Lung (tissue), 12 donors: ENCODE data around the gene FAM24A. TPM values are rescaled to one million over a fixed set of nuclear protein-coding genes. Genes with fewer than 3 reads are reported as not detected.

Experiments used
- ATAC-seq: fragments of 200-7000 bp; cut with Tn5 transposase; one replicate; pipeline ENCODE4 v1.9.1; 2020; ENCODE audit warnings: moderate number of reproducible peaks; ENCODE audit not compliant: insufficient read depth, low FRiP score
- DNase-seq, 3 donors: peaks; one replicate each; pipeline ENCODE4 v3.0.0-alpha.2; 2013 to 2017
- H3K27ac ChIP-seq, 2 donors: one replicate each; pipeline ENCODE4 v1.5.1; 2013; ENCODE audit warnings: mild to moderate bottlenecking in 2 of 2, moderate library complexity in 2 of 2, control low read depth in 1 of 2, inconsistent platforms in 1 of 2, low read depth in 1 of 2, low read length in 1 of 2
- H3K27me3 ChIP-seq, 3 donors: one replicate each; pipeline ENCODE4 v1.5.1; 2013; ENCODE audit warnings: low read length in 2 of 3; ENCODE audit not compliant: control insufficient read depth in 3 of 3, insufficient read depth in 3 of 3
- H3K36me3 ChIP-seq, 4 donors: one replicate each; pipeline ENCODE4 v1.5.1; 2013; ENCODE audit warnings: low read length in 4 of 4, mild to moderate bottlenecking in 1 of 4, moderate library complexity in 1 of 4; ENCODE audit not compliant: control insufficient read depth in 4 of 4, insufficient read depth in 4 of 4
- H3K4me1 ChIP-seq, 5 donors: one replicate each; pipeline ENCODE4 v1.5.1; 2013; ENCODE audit warnings: low read length in 5 of 5, mild to moderate bottlenecking in 2 of 5, moderate library complexity in 1 of 5; ENCODE audit not compliant: control insufficient read depth in 5 of 5, insufficient read depth in 5 of 5
- H3K4me3 ChIP-seq: one replicate; pipeline ENCODE4 v1.5.1; 2013; ENCODE audit warnings: mild to moderate bottlenecking, control low read depth, moderate library complexity
- H3K9ac ChIP-seq, 2 donors: one replicate each; pipeline ENCODE4 v1.5.1; 2013; ENCODE audit warnings: low read length in 2 of 2, control low read depth in 1 of 2; ENCODE audit not compliant: insufficient read depth in 1 of 2
- H3K9me3 ChIP-seq, 4 donors: one replicate each; pipeline ENCODE4 v1.5.1; 2013; ENCODE audit warnings: low read length in 3 of 4, mild to moderate bottlenecking in 1 of 4, moderate library complexity in 1 of 4; ENCODE audit not compliant: control insufficient read depth in 4 of 4, insufficient read depth in 3 of 4
- WGBS, 2 donors: extraction: QIAGEN DNeasy Blood & Tissue Kit; methylation state at CpG; one replicate each; pipeline ENCODE4 v1.1.7; 2013; 5-methylcytosine and 5-hydroxymethylcytosine counted together
- polyA plus RNA-seq, 2 donors: library from polyadenylated mRNA; stranded (reverse); fragments of 200-250 nt; gene quantifications; one replicate each; pipeline ENCODE4 v1.2.1, GENCODE V29; 2013
- total RNA-seq, 2 donors: library from RNA; depleted of rRNA in 1 of 2; stranded (reverse); fragments of >200 nt in 1 of 2; gene quantifications; one replicate each; pipeline ENCODE4 v1.2.1, GENCODE V29; 2014 to 2021
- TF ChIP-seq, protein P1 (sequence below): IDR thresholded peaks from 2 replicates; pipeline ENCODE4 v1.5.1; 2012; ENCODE audit warnings: mild to moderate bottlenecking; ENCODE audit errors: control extremely low read depth, extremely low read depth
- donor health status: control.
- donor health status: control.
- donor health status: Bipolar disorder and iron deficiency.
- donor health status: healthy.
- donor health status: DM: yes; HTN: yes; CAD: no.

The FAM24A gene
- total and polyA plus RNA-seq, 4 donors = not detected

DNA sequence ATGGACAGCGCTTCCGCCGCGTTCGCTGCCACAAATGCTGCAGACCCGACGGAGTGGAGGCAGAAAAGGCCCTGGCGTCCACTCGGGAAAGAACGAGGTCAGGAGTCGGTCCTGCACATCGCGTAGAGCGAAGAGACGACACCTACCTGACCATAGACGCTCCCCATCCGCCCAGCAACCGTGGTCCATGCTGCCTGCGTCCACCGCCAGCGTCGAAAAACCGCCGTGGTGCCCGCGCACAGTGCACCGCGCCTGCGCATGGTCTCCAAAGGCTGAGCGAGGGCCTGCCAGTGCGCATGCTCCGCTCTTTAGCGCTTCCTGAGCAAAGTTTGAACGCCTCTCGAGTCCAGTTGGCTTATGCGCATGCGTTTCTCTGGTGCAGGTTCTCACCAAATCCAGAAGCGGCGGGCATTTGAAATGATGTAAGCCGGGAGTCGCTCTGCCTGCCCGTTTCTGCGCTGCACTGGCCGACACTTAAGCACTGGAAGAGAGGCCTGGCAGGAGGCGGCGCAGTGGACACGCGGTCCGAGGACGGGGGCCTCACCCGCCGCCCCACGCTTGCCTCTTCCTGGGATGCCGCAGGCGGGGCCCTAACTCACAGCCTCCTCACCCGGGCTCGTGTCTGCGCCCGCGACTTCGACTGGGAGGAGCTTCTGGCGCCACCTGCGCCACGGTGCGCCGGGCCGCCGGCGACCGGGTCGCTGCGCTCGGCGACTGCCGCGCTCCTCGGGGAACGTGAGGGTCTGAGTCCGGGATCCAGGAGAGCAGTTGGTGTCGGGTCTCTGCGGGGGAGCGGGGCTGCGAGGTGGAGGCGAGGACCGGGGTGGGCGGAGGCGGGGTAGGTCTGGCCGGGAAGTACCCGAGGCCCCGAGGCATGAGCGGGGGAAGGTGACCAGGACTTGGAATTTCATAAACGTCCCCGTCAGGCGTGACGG lies 30.8 kb upstream of the FAM24A start, which contains the start of gene FAM24B:
TSS of gene FAM24B (minus strand) at position 243 of the 935 bp plus-strand sequence. CDS start 29,066 bp downstream, outside the sequence.
- ATAC-seq (peak; percentile 91), DNase-seq (peak; percentile 95 to 98 (median 97))
- Histone ChIP-seq H3K4me3 (peak within 1 kb of the TSS; percentile 57), H3K4me1 (peaks cover 0 to 10% (median 5%) of the 10 kb centered on the region in 5 donors), H3K36me3 (no peaks in the 10 kb centered on the region), H3K27me3 (peaks cover 0 to 4% (median 0%) of the 10 kb centered on the region in 3 donors), H3K9me3 (no peaks in the 10 kb centered on the region), H3K9ac (peak within 1 kb of the TSS in 1 of 2 donors; percentile 70), H3K27ac (peak within 1 kb of the TSS in 1 of 2 donors; percentile 36)
- WGBS, 2 donors = 7 to 9% methylated on average over 66 to 95 of the region's 95 CpGs
- TF ChIP-seq, protein P1, sequence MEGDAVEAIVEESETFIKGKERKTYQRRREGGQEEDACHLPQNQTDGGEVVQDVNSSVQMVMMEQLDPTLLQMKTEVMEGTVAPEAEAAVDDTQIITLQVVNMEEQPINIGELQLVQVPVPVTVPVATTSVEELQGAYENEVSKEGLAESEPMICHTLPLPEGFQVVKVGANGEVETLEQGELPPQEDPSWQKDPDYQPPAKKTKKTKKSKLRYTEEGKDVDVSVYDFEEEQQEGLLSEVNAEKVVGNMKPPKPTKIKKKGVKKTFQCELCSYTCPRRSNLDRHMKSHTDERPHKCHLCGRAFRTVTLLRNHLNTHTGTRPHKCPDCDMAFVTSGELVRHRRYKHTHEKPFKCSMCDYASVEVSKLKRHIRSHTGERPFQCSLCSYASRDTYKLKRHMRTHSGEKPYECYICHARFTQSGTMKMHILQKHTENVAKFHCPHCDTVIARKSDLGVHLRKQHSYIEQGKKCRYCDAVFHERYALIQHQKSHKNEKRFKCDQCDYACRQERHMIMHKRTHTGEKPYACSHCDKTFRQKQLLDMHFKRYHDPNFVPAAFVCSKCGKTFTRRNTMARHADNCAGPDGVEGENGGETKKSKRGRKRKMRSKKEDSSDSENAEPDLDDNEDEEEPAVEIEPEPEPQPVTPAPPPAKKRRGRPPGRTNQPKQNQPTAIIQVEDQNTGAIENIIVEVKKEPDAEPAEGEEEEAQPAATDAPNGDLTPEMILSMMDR = no peak

DNA sequence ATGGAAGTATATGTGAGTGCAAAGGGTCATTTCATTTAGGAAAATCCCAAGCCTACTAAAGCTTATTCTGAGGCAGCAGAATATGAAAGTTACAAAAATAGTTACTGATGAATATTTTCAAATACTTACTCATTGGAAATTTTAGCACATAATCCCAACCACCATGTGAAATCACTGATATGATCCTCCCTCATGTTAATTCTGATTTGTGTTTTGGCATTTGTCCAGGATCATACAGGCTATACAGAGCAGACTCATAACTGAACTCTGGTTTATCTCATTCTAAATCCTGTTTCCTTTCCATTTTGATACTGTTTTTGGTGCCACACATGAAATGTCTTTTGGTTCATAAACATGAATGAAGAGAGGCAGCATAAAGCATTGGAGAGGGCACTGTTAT lies 27.6 kb upstream of the FAM24A start:
- Histone ChIP-seq H3K4me3 (no peak overlapping the region), H3K4me1 (peaks cover 0 to 10% (median 5%) of the 10 kb centered on the region in 5 donors), H3K36me3 (no peaks in the 10 kb centered on the region), H3K9ac (no peak overlapping the region), H3K27me3 (peaks cover 0 to 4% (median 0%) of the 10 kb centered on the region in 3 donors), H3K9me3 (no peaks in the 10 kb centered on the region), H3K27ac (no peak overlapping the region)
- DNase-seq (no peak), ATAC-seq (no peak)
- TF ChIP-seq, protein P1 = no peak

DNA sequence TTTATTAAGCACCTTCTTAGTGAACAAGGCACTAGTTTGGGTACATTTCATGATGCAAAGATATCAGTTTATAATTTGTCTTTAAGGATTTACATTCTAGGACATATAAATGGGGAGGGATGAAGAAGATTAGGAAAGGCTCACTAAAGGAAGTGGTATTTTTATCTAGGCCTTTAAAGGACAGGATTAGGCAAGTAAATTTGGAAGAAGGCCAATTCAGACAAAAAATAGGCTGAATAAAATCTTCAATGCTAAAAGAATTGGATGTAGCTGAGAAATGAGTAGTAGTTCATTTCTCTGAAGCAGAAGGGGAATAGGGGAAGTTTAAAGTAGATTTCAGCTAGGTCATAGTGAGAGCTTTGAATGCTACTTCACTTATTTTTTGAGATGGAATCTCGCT lies 26.2 kb upstream of the FAM24A start:
- no peaks in the 10 kb centered on the region for H3K9me3 ChIP-seq
- ATAC-seq (no peak), DNase-seq (no peak)
- peaks cover 0 to 4% (median 0%) of the 10 kb centered on the region in 3 donors for H3K27me3 ChIP-seq
- H3K9ac ChIP-seq = no peak overlapping the region
- TF ChIP-seq, protein P1 = no peak
- H3K4me3 ChIP-seq = no peak overlapping the region
- WGBS, 2 donors = 85 to 95% methylated on average over 1 of the region's 1 CpG
- no peaks in the 10 kb centered on the region for H3K36me3 ChIP-seq
- peaks cover 0 to 8% (median 5%) of the 10 kb centered on the region in 5 donors for H3K4me1 ChIP-seq
- no peak overlapping the region for H3K27ac ChIP-seq
